Measurements from ENCODE around the gene SMIM23.

DNA sequence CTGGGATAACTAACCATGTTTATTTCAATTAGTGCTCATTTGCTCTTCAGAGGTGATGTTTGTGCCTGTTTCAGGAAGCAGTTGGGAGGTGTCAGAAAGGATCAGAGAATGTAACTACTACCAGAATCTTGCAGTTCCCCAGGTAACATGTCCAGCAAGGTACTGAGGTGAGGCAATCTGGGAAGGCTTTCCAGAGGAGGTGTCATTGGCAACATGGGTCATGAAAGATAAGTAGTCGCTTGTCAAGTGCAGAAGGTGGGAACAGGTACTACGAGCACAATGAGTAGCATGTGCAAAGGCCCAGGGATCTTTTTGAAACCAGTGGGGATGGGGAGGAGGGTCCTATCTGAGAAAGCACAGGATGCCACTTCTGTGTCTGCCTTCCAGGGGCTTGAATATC, 4.8 kb downstream of the SMIM23 start:
- TF ChIP-seq CTCF (IDR thresholded peaks at IDR 0.05) (no peak), POLR2A (IDR thresholded peaks at IDR 0.05) (no peak)

Data from breast epithelium (tissue), 3 donors.